MV-4-11 (cell line): ENCODE results near the gene LPP.

ENCODE experiments used
- DNase-seq: peaks from one replicate; lab custom pipeline; 2025; lab: John Stamatoyannopoulos, UW

The LPP gene

DNA sequence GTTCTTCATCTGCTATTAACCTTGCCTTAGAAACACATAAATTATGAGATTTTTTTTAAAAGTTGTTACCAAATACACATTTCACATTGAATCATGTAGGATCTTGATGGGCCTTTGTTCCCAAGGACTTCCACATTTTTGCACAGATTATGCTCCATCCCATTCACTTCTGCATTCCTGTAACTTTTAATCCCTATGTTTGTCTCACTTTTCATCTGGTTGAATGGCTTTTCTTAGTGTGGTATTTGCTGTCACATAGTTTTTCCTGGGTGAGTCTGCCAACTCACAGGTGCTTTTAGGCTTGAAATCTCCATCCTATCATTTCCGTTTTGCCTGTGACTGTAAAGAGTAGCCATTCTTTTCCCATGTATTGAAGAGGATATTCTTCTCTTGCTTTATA is 720.6 kb downstream of the LPP start:
- DNase-seq, result no peak

DNA sequence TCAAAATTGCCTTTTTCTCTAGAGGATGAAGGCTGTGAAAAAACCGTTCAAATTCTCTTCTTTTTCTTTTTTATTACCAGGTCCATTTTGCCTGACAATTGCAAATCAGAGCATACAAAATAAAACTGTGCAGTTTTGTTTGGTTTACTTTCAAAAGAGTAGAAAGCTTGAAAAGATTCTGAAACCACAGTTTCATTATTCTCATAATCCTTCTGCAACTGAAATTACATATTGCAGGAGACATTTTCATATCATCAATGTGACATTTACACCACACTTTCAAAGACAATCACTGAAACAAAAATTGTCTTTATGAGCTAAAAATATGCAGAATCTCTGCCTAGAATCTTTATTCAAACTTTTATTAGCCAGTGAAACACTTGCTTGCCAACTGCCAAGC is 721.5 kb downstream of the LPP start:
- no peak for DNase-seq

DNA sequence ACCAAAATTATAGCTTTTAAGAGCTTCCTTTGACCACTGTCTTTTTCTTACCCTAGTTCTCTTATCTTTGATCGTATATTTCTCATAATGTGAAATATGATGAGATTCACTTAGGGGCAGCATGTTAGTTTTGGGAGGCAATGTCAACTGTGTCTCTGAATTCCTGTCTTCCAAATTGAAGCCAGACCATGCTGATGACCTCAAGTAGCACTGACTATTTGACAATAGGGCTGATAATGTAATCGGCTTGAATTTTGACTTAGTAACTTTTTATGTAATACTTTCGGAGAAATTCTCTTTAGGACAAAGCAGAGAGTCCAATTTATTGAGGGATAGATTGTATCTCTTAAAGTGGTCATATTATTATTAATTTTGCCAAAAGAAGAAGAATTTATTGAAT is 722.4 kb downstream of the LPP start:
- no peak for DNase-seq

DNA sequence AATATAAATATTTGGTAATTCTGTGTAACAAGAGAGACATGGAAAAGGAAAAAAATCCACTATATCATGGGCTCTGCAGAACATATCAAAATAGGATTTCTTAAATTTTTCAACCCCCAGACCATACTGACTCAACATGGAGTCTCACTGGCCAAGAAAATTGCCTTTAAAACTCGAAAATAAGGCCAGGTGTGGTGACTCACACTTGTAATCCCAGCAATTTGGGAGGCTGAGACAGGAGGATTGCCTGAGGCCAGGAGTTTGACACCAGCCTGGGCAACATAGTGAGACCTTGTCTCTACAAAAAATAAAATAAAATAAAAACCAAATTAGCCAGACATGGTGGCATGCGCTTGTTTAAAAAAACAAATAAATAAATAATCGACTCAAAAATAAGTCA is 723.4 kb downstream of the LPP start:
- no peak for DNase-seq

DNA sequence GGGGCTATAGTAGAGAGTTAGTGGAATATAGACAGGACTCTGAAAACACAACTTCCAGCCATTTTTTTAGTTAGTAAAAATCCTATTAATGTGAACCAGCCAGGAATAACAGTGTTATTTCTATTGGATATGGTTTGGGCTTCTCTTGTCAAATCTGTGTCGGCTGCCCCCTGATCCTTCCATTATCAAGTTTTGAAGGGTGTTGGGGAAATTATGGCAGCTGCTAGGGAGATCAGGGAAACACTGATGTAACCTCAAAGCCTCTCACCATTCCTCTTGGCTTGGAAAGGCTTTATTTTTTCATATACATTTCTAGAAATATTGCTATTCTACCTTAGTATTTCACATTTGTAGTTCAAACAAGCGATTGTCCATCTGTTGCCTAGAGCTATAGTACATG is 724.1 kb downstream of the LPP start:
- no peak for DNase-seq

DNA sequence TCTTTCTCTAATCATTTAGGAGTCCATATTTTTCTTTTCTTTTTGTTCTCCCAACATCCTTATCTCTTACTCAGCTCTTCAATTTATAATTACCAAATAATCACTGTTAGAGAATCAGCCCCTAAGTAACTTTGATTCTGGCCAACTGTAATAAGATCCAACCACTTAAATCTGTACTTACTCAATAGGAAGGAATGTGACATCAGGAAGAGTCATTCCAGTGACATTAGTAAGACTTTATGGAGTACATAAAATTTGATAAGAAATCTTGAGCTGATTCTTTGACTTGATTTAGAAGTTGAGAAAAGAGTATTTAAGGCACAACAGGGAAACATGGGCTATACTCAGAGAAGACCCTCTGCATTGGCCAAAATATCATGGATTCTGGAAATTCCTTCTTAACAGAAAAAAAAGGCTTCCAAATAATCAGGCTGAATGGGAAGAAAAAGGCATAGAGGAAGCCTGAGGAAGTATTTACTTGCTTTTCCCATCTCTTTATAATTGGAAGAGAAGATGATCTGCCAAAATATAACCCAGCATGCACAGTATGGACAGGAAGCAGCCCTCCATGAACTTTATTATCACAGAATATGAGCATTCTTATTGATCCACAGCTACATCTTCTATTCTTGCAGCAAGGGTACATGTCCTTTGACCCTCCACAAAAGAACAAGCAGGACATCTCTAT is 728.1 kb downstream of the LPP start:
- DNase-seq, result no peak

DNA sequence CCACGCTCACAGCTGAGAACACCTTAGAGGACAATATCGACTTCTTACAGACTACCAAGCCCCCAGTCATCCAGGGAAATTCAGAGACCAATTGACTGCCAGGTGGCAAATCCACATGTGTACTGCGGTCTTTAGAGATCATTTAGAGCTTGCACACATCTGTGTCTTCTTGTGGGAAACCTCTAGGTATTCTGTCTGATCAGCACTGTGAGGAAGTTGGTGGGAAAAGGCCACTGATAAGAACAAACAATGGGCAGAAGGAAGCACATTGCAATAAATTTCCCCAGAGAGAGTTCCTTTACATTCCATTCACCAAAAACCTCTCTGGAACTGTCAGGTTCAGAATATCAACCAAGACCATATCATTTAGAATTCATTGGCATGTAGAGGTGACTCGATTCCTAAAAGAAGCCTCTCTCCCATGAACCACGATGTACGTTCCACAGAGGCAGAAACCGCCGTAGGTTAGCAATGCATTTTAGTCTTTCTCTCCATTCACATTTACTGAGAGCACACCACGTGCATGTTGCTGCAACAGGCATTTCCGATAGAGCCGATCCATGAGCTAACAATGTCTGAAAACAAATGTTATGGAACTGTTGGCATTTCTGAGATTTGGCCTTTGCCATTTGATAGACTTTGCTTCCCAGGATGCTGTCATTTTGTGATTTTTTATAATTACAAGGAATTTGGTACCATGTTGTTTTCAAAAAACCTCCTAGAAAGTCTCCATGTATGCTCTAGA is 730.5 kb downstream of the LPP start:
- no peak for DNase-seq

DNA sequence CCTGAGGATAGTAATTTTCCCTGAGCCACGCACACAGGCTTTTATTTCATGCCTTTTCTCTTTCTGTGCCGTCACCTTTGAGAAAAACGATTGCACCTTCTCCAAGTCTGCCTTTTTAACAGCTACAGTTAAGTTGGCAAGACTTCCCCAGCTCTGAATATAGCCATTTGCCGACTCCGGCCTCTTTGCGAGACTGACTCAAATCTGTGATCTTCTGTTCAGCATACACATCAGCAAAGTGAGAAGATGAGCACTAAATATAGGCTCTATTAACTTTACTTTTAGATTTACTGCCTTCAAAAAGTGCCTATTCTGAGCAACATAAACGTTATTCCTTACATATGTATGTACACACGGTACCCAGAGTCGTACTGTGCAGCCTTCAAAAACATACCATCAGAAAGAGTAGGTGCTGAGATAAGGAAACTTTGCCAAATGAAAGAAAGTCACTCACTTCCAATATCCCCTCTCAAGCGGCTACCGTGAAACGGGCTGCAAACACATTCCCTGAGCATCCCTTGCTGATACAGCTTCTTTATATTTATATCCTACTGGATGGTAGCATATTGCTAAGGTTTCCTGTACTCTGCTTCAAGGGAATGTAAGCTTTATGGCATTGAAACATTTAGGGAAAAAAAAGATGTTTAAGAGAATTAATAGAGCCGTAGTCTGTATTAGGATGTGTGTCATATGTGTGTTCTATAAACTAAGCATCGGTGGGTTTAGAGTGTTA is 734.5 kb downstream of the LPP start:
- DNase-seq, result no peak

DNA sequence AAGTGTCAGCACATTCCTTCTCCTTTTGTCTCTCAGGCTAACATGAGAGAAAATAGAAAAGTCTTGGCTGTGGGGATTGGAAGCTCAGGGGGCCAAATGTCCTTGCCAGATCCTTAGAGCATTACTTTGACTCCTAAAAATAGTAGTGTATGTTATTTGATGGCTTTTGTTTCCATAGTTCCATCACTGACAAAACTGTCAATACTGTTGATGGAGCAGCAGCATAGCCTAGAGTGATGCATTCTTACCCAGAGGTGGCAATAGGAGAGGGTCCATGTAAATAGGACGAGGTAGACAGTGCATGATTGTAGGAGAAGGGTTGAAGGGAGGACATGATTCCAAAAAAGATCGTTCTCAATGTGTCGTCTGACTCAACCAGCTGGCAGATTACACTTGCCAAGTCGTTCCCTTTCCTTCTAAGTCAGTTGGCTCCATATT is 735.1 kb downstream of the LPP start:
- no peak for DNase-seq

DNA sequence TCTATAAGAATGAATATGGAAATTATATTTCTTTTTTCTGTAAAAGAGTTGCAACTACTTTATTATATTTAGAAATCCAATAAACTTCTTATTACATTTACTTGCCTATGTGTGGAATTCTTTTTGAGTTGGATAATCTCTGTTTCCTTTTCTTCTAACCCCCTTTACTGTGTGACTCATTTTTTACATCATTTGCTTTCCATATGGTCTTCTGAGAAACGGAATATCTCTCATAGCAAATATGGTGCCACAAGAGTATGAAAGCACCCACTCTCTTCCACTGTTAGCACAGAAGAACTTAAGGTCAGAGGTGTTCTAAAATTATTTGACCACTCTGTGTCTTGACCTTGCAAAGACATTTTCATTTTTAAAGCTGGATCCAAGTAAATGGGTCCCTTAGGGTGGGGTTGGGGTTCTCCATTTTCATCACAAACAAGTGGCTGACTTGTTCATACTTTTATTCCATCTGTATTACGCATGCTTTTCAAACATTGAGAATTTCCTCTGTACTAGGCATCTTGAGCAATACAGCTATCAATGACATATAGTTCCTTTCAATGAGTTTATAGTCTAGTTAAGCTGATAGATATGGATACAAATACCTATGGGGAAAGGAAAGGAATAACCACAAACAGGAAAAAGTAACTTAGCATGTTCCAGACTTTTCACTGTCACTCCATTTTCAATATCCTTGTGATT is 736.8 kb downstream of the LPP start:
- peak; percentile 19 for DNase-seq

DNA sequence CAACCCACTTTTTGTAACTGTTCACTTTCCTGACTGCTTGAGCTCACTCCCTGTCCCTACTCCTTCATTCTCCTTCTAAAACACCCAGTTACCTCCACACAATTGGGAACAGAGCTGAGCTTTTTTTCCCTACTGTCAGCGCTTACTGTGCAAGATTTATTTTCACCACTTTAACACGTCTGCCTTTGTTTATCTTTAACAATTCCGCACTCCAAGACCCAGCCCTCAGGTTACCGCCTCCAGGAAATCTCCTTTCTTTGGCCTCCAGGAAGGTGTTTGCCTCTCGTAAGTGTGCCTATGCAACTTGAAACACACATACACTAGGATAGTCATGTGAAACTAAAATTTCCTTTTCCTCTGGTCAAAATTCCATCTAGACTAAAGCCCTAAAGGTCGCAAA is 745.9 kb downstream of the LPP start:
- DNase-seq, result no peak

DNA sequence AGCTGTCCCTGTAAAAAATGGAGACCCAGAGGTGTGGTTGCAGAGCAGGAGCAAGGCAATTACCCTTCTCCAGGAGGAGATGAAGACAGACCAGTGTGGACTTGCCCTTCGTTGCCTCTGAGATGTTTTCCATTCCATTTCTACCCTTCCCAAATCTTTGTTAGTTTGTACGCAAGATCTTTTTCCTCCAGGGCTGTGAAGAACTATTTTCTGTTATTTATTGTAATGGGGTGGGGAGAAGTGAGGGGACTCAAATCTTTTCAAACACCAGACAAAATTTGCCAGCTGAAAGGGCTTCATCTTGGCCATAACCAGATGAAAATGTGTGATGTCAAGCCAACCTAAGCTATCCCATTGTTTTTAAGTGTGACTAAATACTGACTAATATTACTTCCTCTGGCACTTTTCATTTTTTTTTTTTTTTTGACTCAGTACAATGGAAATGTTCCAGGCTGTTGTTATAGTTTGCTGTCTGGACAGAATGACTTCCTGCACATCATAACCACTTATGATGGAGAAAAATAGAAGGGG is 746.5 kb downstream of the LPP start:
- DNase-seq, result peak; percentile 32

DNA sequence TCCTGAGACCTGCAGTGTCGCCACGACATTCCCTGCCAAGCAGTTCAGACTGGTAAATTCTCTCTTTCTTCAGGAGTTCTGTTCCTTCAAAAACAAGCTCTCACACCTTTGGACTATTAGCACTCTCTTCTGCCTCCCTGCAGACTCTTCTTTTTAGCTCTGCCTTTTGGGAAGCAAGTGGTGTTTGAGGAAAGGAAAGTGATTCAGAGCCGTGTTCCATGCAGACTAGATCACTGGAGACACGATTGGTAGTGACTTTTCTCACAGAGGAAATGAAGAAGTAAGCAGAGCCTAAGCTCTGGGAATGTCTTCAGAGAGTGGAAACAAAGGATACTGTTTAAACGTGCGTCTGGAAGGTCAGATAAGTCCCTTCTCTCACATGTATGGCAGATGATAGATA is 747.2 kb downstream of the LPP start:
- DNase-seq, result no peak

DNA sequence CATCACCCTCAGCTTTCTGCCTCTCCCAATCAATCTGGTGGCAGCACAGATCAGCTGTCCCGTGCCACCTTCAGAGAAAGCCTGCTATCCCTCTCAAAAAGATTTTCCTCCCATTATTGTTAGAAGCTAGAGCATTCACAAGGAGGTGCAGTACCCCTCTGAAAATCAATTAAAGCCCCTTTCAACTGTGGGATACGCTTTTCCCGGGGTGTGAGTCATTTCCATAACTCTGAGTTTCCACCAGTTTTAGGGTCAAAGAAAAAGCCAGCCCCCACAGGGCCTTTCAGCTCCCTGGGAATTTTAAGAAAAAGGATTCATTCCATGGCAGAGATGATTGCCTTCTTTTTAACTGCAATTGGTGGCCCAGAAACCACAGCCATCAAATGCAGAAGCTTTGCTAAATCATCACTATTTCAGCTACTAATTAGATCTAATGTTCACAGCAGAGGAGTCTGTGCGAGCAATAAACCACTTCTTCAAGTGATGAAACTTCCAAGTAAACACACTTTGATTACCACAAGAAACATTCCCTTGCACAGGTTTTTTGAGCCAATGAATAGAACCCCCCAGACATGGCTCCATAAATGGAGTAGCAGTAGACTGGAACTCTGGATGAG is 747.8 kb downstream of the LPP start:
- DNase-seq, result no peak

DNA sequence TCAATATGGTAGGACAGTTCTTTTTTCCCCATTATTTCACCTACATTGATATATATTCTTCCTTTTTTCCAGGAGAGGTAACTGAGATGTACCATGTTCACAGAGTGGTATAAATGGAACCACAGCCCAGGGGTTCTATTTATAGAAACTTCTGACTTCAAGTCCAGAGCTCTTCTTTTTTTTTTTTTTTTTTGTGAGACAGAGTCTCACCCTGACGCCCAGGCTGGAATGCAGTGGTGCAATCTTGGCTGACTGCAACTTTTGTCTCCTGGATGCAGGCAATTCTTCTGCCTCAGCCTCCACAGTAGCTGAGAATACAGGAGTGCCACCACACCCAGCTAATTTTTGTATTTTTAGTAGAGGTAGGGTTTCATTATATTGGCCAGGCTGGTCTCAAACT is 750.7 kb downstream of the LPP start:
- DNase-seq, result no peak

DNA sequence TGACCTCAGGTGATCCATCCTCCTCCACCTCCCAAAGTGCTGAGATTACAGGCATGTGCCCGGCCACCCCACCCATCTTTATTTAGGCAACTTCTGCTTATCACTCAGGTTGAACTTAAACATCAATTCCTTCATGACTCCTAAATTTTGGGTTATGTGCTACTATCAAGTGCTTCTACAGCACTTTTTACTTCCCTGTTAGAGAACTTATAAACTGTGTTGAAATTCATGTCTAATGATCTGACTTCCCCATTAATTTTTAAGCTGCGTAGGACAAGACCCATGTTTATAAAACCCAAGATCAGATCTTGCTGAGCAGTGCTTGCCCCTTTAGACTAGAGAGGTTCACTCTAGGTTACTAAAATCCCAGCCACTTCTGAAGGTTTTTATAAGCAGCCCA is 751.6 kb downstream of the LPP start:
- peak; percentile 16 for DNase-seq

DNA sequence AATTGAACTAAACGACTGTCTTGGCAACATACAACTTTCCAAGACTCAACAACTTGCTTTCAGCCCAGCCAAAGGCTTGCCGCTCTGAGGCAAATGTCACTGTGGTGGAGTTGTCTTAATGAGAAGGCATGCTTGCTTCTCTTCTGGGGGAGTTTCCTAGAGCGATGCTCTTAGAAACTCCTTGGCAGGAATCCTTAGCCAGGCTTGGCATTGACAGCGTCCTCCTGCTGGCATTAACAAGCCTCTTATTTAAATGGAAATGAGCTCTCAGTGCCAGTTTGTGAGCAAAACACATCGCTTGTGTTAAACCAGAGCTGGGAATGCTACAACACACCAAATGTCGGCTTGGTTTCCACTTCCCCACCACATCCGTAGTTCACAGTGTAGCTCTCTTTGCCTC is 752.3 kb downstream of the LPP start:
- no peak for DNase-seq

DNA sequence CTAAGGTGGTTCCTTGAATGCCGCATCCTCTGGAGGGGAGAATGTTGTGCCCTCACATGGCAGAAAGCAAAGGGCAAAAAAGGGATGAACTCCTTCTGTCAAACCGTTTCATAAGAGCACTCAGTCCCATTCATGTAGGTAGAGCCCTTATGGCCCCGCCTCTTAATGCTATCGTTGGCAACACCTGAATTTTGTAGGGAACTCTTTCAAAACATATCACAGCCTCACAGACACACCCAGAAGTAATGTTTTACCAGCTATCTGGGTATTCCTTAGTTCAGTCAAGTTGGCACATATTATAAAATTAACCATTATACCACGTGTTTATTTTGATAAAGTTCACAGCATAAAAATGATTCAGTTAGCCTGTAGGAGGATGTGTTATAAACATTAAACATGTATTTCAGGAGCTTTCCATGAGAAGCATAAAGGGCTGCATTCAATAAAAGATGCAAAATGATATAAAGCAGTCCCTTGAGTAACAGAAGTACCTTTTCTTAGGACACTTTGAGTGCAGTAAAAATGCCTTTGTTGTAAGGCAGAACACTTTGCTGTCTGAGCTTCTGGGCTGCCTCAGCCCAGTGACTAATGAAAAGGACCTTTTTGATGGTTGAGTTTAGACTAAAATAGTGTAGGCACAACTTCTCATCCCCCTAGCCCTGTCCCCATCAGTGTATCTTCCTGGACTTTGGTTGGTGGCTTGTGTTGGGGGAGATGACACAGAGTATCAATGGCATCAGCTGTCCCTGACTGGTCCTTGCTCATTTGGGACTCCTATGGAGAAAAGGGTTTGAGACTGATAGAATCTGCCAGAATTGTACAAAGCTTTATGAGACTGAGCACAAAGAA is 754.3 kb downstream of the LPP start:
- DNase-seq, result no peak

DNA sequence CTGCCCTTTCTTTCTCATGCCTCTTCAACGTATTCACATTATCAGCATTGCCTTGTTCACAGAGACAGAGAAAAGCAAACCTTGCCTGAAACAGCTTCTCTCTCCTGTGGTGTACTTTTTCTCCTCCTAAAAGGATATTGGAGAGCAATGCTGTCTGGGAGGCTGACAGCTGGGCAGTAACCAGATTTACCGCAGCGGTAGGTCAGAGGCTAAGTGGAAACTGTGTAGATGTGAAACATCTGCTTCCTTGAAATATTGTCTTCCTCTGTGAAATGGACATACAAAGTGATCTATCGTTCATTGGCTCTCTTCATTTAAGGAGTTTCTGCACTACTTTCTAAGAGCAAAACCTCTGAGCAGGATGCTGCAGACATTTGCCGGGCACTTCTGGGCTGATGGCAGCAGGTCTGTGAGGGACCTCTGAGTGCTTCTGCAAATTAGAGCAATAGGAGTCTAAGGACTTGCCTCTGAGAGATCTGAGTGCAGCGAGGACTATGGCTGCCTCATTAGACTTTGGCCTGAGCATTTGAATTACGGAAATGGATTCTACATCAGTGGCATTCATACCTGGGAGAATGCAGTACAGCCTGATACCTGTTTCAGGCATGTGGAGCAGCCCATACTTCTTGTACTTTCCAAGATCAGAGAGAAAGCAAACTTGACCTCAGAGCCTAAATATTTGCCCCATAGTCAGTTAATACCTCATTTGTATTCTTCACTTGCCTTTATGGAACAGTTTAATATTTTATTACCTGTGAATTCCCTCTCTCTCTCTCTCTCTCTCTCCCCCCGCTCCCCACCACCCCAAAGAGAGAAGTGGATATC is 757.3 kb downstream of the LPP start:
- peak; percentile 74 for DNase-seq

DNA sequence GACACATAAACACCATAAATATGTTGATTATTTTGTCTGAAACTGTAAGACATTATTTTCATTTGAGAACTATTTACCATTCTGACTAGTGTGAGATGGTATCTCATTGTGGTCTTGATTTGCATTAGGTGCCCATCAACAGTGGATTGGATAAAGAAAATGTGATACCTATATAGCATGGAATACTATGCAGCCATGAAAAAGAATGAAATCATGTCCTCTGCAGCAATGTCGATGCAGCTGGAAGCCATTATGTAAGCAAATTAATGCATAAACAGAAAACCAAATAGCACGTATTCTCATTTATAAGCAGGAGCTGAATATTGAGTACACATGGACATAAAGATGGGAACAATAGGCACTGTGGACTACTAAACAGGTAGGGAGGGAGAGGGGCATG is 759.1 kb downstream of the LPP start:
- DNase-seq, result no peak
